ENCODE measurements around the gene TGM2. TPM values are rescaled to one million over a fixed set of nuclear protein-coding genes. Genes with fewer than 3 reads are reported as not detected.

Gene TGM2
- total RNA-seq, 1 donor from 2014 or later: 17.7 TPM

DNA sequence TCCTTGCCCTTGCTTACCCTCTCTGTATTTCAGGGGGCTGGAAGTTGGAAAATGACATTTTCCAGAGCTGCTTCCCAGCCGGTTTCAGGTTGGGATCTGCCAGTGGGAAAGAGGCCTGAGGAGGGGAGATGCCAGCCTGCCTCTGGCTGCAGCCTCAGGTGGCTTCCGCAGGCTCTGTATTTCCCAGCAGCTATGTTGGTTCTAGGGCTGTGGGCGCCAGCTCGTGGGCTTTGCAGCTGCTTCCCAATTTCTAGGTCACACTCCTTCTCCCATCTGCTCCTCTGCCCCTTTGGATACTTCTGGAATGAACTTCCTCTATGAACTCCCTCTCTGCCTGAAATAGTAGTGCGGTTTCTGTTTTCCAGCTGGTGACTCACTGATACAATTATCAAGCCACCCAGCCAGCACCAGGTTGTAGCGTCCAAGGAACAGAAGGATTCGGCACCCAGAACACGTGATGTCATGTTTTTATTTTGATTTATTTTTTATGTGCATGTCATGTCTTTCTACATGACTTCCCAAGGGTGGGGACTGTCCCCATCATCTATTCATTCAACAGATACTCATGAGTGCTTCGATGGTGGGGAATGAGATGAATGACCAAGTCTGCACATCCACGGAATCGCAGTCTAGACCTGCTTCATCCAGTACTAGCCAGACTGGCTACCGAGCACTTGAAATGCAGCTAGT lies 38.0 kb downstream of the TGM2 start:
- peak; percentile 46 for DNase-seq (ENCODE audit: low spot score)
- H3K27ac Mint-ChIP-seq (ENCODE audit: unreplicated experiment): peak overlapping the region; percentile 60
- H3K4me1 Mint-ChIP-seq (ENCODE audit: low read depth): peaks cover 37% of the 10 kb centered on the region
- no peaks in the 10 kb centered on the region for H3K27me3 Mint-ChIP-seq (ENCODE audit: low read depth)
- H3K36me3 Mint-ChIP-seq (ENCODE audit: low read depth): no peaks in the 10 kb centered on the region
- H3K4me3 Mint-ChIP-seq (ENCODE audit: unreplicated experiment): no peak overlapping the region
- no peaks in the 10 kb centered on the region for H3K9me3 Mint-ChIP-seq (ENCODE audit: low read depth)
- TF ChIP-seq, protein P1, sequence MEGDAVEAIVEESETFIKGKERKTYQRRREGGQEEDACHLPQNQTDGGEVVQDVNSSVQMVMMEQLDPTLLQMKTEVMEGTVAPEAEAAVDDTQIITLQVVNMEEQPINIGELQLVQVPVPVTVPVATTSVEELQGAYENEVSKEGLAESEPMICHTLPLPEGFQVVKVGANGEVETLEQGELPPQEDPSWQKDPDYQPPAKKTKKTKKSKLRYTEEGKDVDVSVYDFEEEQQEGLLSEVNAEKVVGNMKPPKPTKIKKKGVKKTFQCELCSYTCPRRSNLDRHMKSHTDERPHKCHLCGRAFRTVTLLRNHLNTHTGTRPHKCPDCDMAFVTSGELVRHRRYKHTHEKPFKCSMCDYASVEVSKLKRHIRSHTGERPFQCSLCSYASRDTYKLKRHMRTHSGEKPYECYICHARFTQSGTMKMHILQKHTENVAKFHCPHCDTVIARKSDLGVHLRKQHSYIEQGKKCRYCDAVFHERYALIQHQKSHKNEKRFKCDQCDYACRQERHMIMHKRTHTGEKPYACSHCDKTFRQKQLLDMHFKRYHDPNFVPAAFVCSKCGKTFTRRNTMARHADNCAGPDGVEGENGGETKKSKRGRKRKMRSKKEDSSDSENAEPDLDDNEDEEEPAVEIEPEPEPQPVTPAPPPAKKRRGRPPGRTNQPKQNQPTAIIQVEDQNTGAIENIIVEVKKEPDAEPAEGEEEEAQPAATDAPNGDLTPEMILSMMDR (IDR thresholded peaks at IDR 0.05): no peak

DNA sequence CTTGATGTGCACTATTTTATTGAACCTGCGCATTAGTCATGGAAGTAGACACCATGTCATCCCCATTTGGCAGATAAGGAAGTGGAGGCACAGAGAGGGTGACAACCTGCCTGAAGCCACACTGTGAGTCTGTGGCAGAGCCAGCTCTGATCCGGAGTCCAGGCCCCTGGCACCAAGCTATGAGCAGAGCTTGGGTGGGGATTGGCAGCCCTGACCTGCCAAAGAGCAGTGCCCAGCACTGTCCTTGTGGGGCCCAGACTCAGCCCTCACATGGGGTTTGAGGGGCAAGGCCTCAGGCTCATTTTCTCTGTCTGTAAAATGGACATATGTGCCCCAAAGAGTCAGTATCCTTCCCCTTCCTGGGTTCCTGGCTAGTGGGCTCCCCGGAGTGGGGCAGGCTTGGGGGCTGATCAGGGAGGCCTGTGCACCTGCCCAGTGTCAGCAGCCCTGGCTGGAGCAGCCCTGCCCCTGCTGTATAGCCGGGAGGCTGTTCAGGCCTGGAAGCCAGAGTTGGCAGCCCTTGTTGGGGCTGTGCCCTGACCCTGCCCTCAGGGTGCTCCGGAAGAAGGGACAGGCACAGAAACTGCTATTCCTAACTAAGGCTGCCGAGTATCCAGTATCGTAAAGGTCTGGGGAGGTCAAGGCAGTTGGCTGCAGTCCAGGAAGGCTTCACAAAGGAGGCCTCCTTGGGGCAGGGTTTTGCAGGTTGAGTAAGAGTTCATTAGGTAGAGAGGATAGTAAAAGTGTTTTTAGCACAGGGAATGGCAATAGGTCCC lies 38.7 kb downstream of the TGM2 start:
- no peaks in the 10 kb centered on the region for H3K27me3 Mint-ChIP-seq (ENCODE audit: low read depth)
- H3K27ac Mint-ChIP-seq (ENCODE audit: unreplicated experiment): peak overlapping the region; percentile 60
- H3K4me3 Mint-ChIP-seq (ENCODE audit: unreplicated experiment): no peak overlapping the region
- TF ChIP-seq, protein P1 (IDR thresholded peaks at IDR 0.05): no peak
- peaks cover 37% of the 10 kb centered on the region for H3K4me1 Mint-ChIP-seq (ENCODE audit: low read depth)
- DNase-seq (ENCODE audit: low spot score): peak; percentile 72
- no peaks in the 10 kb centered on the region for H3K36me3 Mint-ChIP-seq (ENCODE audit: low read depth)
- no peaks in the 10 kb centered on the region for H3K9me3 Mint-ChIP-seq (ENCODE audit: low read depth)

DNA sequence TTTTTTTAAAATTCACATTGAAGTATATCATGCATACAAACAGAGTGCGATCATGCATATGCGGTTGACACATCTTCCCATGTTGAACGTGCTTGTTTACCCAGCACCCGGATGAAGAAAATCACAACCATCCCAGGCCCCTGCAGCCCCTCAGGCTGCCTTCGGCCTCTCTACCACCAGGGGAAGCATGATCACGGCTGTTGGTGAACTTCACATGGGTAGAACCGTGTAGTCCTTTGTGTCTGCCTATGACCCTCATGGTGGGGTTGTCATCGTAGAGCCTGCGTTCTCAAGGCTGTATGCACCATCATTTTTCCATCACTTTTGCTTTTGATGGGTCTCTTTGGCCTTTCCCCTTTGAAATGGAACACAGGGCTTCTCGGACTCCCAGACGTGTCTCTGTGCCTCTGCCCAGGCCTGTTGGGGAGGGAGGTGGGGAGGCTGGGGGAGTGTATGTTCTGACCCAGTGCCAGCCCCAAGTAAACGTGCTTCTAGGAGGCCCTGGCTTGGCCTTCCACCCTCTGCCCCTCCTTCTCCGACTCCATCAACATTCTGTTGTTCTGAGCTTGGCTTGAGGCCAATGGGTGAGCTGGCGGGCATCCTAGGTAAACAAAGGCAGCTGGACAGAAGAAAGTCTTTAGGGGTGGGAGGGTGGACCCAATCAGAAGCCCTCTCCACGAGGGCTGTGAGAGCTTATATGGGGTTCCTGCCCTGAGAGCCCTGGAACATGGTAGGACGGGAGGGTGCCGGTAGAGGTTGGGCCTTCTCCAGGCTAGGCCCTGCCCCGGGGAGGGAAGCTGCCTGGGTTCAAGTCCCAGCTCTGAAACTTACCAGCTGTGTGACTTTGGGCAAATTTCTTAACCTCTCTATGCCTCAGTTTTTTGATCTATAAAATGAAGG lies 39.7 kb downstream of the TGM2 start:
- Mint-ChIP-seq H3K27ac (ENCODE audit: unreplicated experiment) (peak overlapping the region; percentile 22), H3K4me3 (ENCODE audit: unreplicated experiment) (no peak overlapping the region), H3K36me3 (ENCODE audit: low read depth) (no peaks in the 10 kb centered on the region), H3K9me3 (ENCODE audit: low read depth) (no peaks in the 10 kb centered on the region), H3K4me1 (ENCODE audit: low read depth) (peaks cover 37% of the 10 kb centered on the region), H3K27me3 (ENCODE audit: low read depth) (no peaks in the 10 kb centered on the region)
- TF ChIP-seq, protein P1 (IDR thresholded peaks at IDR 0.05): peak; percentile 26
- DNase-seq (ENCODE audit: low spot score): peak; percentile 61

DNA sequence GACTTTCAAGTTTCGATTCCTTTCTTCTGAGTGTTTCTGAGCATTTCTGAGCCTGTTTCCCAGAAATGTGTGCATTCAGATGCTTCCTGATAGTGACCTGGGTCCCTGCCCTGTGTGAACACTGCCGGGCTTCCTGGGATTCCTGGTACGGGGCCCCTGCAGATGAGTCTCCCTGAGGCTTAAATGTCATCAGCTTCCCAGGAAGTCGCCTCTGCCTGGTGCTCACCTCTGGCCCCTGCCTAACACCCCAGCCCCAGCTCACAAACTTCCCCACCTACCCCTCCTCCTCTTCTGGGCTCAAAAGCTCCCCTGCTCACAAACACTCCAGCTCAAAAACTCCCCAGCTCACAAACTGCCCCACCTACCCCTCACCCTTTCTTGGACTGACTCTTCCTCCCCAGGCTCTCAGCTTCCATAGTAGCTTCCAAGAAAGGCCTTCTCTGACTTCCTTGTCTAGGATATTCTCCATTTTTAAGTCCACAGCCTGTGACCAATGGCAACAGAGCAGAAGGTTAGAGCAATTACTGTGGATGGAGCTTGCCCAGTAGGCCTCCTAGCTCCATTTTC lies 42.0 kb downstream of the TGM2 start:
- peak overlapping the region; percentile 74 for H3K27ac Mint-ChIP-seq (ENCODE audit: unreplicated experiment)
- no peaks in the 10 kb centered on the region for H3K9me3 Mint-ChIP-seq (ENCODE audit: low read depth)
- TF ChIP-seq, protein P1 (IDR thresholded peaks at IDR 0.05): no peak
- peaks cover 43% of the 10 kb centered on the region for H3K4me1 Mint-ChIP-seq (ENCODE audit: low read depth)
- H3K27me3 Mint-ChIP-seq (ENCODE audit: low read depth): no peaks in the 10 kb centered on the region
- no peak overlapping the region for H3K4me3 Mint-ChIP-seq (ENCODE audit: unreplicated experiment)
- H3K36me3 Mint-ChIP-seq (ENCODE audit: low read depth): no peaks in the 10 kb centered on the region
- peak; percentile 36 for DNase-seq (ENCODE audit: low spot score)
